ENCODE data around the gene FRMD4A. TPM values are rescaled to one million over a fixed set of nuclear protein-coding genes. Genes with fewer than 3 reads are reported as not detected.

The FRMD4A gene
- total and polyA plus RNA-seq, 2 experiments from 2014 or later, result 5.4 to 10.3 TPM

DNA sequence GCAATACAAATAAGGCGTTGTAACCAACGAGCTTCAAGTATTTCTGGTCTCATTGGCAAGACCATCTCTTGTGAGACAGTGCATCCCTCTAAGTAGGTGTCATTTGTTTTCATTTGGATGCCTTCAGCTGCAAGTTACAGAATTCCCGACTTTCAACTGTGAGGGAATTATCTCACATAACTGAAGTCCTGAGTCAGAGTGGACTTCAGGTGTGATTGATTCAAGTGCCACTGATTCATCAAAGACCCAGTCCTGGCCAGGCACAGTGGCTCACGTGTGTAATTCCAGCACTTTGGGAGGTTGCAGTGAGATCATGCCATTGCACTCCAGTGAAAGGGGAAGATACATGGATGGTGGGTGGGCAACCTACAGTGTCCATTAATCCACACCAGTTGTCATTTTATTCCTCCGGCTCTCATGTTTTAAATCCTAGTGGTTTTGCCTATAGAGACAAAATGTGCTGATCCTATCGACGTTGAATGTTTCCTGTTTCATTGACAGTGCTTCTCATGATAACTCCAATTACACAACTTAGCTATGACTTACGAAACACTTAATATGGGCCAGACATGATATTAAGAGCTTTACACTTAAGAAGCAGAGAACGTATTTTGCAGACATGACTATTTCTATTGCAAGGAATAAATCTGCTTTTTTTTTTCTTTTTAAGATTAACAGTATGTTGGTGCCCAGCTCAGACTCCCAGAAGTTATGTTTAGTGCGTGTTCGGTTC is 268.0 kb downstream of the FRMD4A start:
- DNase-seq (ENCODE audit: low spot score), result no peak
- Histone ChIP-seq H3K27ac (peak overlapping the region; percentile 42), H3K4me2 (no peak overlapping the region), H4K20me1 (ENCODE audit: insufficient read depth, poor library complexity, severe bottlenecking) (no peaks in the 10 kb centered on the region), H3K4me1 (ENCODE audit: insufficient read depth) (peaks cover 7% of the 10 kb centered on the region), H3K4me3 (no peak overlapping the region), H3K9me3 (ENCODE audit: low read depth) (no peaks in the 10 kb centered on the region), H3K36me3 (replicated peaks; ENCODE audit: insufficient read depth, low read depth) (no peaks in the 10 kb centered on the region), H2AFZ (no peak overlapping the region), H3K79me2 (no peaks in the 10 kb centered on the region), H3K27me3 (no peaks in the 10 kb centered on the region), H3K9me2 (replicated peaks; ENCODE audit: insufficient read depth) (no peaks in the 10 kb centered on the region)
- WGBS (ENCODE audit: low lambda C conversion rate, missing lambda C conversion rate), result 77% methylated on average over 11 of the region's 11 CpGs
- TF ChIP-seq, protein P1, sequence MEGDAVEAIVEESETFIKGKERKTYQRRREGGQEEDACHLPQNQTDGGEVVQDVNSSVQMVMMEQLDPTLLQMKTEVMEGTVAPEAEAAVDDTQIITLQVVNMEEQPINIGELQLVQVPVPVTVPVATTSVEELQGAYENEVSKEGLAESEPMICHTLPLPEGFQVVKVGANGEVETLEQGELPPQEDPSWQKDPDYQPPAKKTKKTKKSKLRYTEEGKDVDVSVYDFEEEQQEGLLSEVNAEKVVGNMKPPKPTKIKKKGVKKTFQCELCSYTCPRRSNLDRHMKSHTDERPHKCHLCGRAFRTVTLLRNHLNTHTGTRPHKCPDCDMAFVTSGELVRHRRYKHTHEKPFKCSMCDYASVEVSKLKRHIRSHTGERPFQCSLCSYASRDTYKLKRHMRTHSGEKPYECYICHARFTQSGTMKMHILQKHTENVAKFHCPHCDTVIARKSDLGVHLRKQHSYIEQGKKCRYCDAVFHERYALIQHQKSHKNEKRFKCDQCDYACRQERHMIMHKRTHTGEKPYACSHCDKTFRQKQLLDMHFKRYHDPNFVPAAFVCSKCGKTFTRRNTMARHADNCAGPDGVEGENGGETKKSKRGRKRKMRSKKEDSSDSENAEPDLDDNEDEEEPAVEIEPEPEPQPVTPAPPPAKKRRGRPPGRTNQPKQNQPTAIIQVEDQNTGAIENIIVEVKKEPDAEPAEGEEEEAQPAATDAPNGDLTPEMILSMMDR (IDR thresholded peaks at IDR 0.05; ENCODE audit: poor library complexity), result no peak
- TF ChIP-seq EZH2 (IDR thresholded peaks at IDR 0.05; ENCODE audit: borderline replicate concordance) (no peak), EZH2phosphoT487 (IDR thresholded peaks at IDR 0.05; ENCODE audit: low read depth, severe bottlenecking, unreplicated experiment) (no peak)

DNA sequence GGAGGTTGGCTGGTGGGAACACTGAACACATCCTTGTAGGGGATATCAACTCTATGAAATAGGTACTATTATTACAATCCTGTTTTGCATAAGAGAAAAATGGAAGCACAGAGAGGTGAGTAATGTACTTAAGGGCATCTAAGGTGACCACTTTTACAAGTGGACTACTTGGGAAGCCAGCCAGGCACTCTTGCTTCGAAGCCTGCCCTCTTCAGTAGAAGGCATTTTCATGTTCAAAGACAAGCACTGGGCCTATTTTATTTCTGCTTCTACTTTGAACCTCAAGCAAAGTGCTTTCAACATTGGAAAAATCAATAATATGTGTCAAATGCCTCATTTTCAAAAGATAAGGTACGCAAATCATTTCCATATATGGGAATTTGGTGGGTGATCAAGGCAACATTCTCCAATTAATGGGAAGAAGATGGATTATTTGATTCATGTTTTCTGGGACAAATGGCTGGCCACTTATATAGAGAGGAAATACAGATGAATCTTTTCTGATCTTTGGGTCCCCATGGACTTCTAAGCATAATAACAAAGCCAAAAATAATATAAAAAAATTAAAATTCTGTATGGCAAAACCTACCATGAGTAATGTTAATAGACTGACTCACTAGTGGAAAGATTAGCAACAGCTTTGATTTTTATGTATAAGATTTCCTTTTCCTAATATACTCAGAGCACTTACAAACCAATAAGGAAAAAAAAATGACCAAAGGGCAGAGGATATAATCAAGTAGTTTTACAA is 270.2 kb downstream of the FRMD4A start:
- Histone ChIP-seq H3K4me2 (no peak overlapping the region), H3K9me3 (ENCODE audit: low read depth) (no peaks in the 10 kb centered on the region), H3K4me3 (no peak overlapping the region), H4K20me1 (ENCODE audit: insufficient read depth, poor library complexity, severe bottlenecking) (no peaks in the 10 kb centered on the region), H3K36me3 (replicated peaks; ENCODE audit: insufficient read depth, low read depth) (no peaks in the 10 kb centered on the region), H2AFZ (no peak overlapping the region), H3K79me2 (no peaks in the 10 kb centered on the region), H3K27me3 (no peaks in the 10 kb centered on the region), H3K27ac (no peak overlapping the region), H3K4me1 (ENCODE audit: insufficient read depth) (peaks cover 12% of the 10 kb centered on the region), H3K9me2 (replicated peaks; ENCODE audit: insufficient read depth) (no peaks in the 10 kb centered on the region)
- no peak for DNase-seq (ENCODE audit: low spot score)
- 90% methylated on average over 2 of the region's 2 CpGs for WGBS (ENCODE audit: low lambda C conversion rate, missing lambda C conversion rate)
- no peak for TF ChIP-seq EZH2 (IDR thresholded peaks at IDR 0.05; ENCODE audit: borderline replicate concordance)
- TF ChIP-seq, protein P1 (IDR thresholded peaks at IDR 0.05; ENCODE audit: poor library complexity), result no peak
- no peak for TF ChIP-seq EZH2phosphoT487 (IDR thresholded peaks at IDR 0.05; ENCODE audit: low read depth, severe bottlenecking, unreplicated experiment)

DNA sequence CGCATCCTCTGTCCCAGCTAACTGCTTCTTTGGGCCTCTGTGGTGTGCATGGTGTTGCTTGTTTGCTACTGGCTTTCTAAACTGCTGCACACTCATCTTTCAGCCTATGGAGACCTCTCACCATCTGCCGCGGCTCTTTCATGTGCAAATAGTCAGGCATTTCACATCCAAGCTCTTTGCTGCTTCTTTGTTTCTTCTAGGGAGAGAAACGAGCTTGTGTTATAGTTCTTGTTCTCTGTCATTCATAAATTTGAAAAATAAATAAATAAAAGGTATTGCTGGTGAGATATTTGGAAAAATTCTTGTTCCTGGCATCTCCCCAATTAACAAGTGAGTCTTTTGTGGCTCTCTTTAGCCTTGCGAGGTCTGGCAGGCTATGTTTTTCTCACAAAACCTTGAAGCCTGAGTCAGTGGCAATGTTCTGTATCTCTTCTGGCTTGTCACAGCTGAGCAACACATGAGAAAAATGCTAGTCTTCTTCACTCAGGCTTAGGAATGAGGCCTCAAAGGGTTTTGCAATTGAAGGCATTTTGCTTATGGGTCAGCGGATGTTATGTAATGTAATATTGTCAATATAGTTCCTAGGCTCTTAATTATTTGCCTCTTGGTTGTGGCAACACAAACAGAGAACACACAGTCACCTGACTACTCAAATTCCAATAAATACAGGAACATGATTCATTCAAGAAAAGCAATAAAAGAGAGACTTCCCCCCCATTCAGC is 274.0 kb downstream of the FRMD4A start:
- TF ChIP-seq, protein P1 (IDR thresholded peaks at IDR 0.05; ENCODE audit: poor library complexity), result no peak
- TF ChIP-seq EZH2phosphoT487 (IDR thresholded peaks at IDR 0.05; ENCODE audit: low read depth, severe bottlenecking, unreplicated experiment), result no peak
- TF ChIP-seq EZH2 (IDR thresholded peaks at IDR 0.05; ENCODE audit: borderline replicate concordance), result no peak
- Histone ChIP-seq H3K9me3 (ENCODE audit: low read depth) (no peaks in the 10 kb centered on the region), H3K27me3 (no peaks in the 10 kb centered on the region), H3K4me3 (no peak overlapping the region), H2AFZ (no peak overlapping the region), H3K36me3 (replicated peaks; ENCODE audit: insufficient read depth, low read depth) (no peaks in the 10 kb centered on the region), H3K27ac (peak overlapping the region; percentile 19), H3K4me2 (no peak overlapping the region), H4K20me1 (ENCODE audit: insufficient read depth, poor library complexity, severe bottlenecking) (no peaks in the 10 kb centered on the region), H3K79me2 (no peaks in the 10 kb centered on the region), H3K4me1 (ENCODE audit: insufficient read depth) (peaks cover 5% of the 10 kb centered on the region), H3K9me2 (replicated peaks; ENCODE audit: insufficient read depth) (no peaks in the 10 kb centered on the region)
- WGBS (ENCODE audit: low lambda C conversion rate, missing lambda C conversion rate), result 68% methylated on average over 6 of the region's 6 CpGs
- peak; percentile 23 for DNase-seq (ENCODE audit: low spot score)

All from hepatocyte (in vitro differentiated cells).